HCT116 (cell line): ENCODE measurements around the gene OSCAR.

ENCODE experiments used
- CBX3 ChIP-seq: IDR thresholded peaks from 2 replicates; pipeline ENCODE4 v1.6.1; 2012; ENCODE audit warnings: low read depth
- CTCF ChIP-seq, 3 experiments: fragments of 200-600 bp in 1 of 3; sonication (generic) in 1 of 3; IDR thresholded peaks in 2 of 3; conservative IDR thresholded peaks in 1 of 3; 2 replicates each; pipeline ENCODE4 v1.5.1; 2012 to 2017; ENCODE audit warnings: low read depth in 2 of 3, low read length in 2 of 3, antibody characterized with exemption in 1 of 3, borderline replicate concordance in 1 of 3, control low read depth in 1 of 3, mild to moderate bottlenecking in 1 of 3, mixed read lengths in 1 of 3, mixed run types in 1 of 3, moderate library complexity in 1 of 3; ENCODE audit not compliant: insufficient read depth in 1 of 3
- EGR1 ChIP-seq: IDR thresholded peaks from 2 replicates; pipeline ENCODE4 v1.6.1; 2012; ENCODE audit warnings: low read depth
- EZH2 ChIP-seq: fragments of 200-600 bp; sonication (generic); IDR thresholded peaks from 2 replicates; pipeline ENCODE4 v1.6.1; 2017; ENCODE audit warnings: antibody characterized with exemption, mixed run types
- JUND ChIP-seq: IDR thresholded peaks from 2 replicates; pipeline ENCODE4 v1.6.1; 2012
- MAX ChIP-seq: IDR thresholded peaks from 2 replicates; pipeline ENCODE4 v1.6.1; 2012
- POLR2A ChIP-seq: IDR thresholded peaks from 2 replicates; pipeline ENCODE4 v1.7.0; 2011; ENCODE audit warnings: borderline replicate concordance; ENCODE audit not compliant: insufficient read depth, insufficient read length; ENCODE audit errors: extremely low read depth
- POLR2AphosphoS5 ChIP-seq: IDR thresholded peaks from 2 replicates; pipeline ENCODE4 v1.6.1; 2011; ENCODE audit warnings: mild to moderate bottlenecking, low read depth, low read length, moderate library complexity
- REST ChIP-seq: IDR thresholded peaks from 2 replicates; pipeline ENCODE4 v1.6.1; 2012; ENCODE audit warnings: low read depth
- SIN3A ChIP-seq: IDR thresholded peaks from 2 replicates; pipeline ENCODE4 v1.6.1; 2012; ENCODE audit warnings: low read depth
- YY1 ChIP-seq: IDR thresholded peaks from 2 replicates; pipeline ENCODE4 v1.6.1; 2011; ENCODE audit warnings: low read length, low read depth, moderate library complexity, mild to moderate bottlenecking; ENCODE audit not compliant: insufficient replicate concordance; ENCODE audit errors: extremely low read depth
- ZBTB33 ChIP-seq: IDR thresholded peaks from 2 replicates; pipeline ENCODE4 v1.6.1; 2011; ENCODE audit warnings: mild to moderate bottlenecking, low read length, moderate library complexity; ENCODE audit not compliant: insufficient replicate concordance; ENCODE audit errors: extremely low read depth
- ZFX ChIP-seq: fragments of 450-650 bp; IDR thresholded peaks from 2 replicates; pipeline ENCODE4 v1.6.1; 2017

GRCh38 chr19:54147676-54148075, 47.1 kb upstream of the OSCAR start:
- TF ChIP-seq CTCF (IDR thresholded peaks at IDR 0.05 in 2 of 3, conservative IDR thresholded peaks at IDR 0.05 in 1 of 3; ENCODE audit: borderline replicate concordance in 1 of 3, insufficient read depth in 1 of 3, low read depth in 2 of 3, low read length in 2 of 3) (no peak), POLR2AphosphoS5 (no peak), JUND (no peak), ZFX (no peak), CBX3 (no peak), ZBTB33 (no peak), EZH2 (no peak), MAX (no peak), POLR2A (no peak), REST (no peak), SIN3A (no peak), YY1 (no peak), EGR1 (no peak)
